HG03521 (cell line): Measurements from ENCODE around the gene RPL36.
A peak's percentile ranks its signal among the peaks of the same experiment; 100 is the strongest.
"Not testable (repeated sequence)": the region's sequence is repeated elsewhere in the genome, so short reads cannot be mapped to it uniquely, and the experiment has no call there.

Experiments used
- ATAC-seq: cut with Tn5 transposase; IDR thresholded peaks from one replicate; pipeline ENCODE4 v1.9.1; 2021; ENCODE audit warnings: mild to moderate bottlenecking, moderate library complexity; ENCODE audit not compliant: unreplicated experiment

RPL36 gene

DNA sequence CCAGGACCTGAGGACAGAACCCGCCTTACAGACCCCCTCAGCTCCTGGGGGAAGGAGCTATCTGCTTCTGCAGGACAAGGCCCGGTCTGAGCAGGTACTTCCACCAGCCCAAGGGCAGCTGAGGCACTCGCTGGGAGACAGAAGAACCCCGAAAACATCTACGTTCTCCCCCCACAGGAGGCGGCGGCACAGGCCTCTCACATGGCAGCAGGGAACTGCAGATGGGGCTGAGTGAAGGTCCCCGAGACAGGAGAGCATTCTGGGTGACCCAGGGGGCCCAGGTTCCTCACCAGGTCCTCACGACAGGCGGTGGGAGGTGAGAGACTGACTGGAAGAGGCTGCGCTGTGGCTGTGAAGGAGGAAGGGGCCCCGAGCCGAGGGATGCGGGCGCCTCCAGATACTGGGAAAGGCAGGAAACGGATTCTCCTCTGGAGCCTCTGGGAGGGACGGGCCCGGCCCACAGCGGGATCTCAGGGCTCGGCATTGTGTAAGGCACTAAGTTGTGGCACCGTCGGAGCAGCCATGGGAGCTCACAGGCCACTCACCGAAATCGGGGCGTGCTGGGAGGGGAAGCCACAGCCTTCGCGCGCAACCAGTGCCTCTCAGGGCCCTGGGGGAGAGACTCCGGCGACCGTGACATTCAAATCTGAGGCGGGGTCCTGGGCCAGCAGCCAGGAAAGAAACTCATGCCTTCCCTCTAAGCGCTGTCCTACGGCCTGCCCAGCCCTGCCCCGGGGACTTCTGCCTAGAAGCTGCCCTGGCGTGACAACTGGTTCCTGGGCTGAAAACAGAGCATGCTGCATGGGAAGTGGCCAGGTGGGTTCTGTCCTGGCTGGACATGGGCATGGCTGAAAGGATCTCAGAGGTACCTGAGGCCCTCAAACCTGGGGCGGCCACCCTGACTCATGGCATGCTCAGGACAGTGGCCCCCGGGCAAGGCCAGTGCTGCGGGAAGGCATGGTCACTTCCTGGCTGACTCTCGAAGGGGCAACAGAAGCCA is 14.0 kb downstream of the RPL36 start:
- no peak for ATAC-seq

GRCh38 chr19:5705552-5705951 is 15.5 kb downstream of the RPL36 start:
- no peak for ATAC-seq

- ATAC-seq, result no peak
These were observed 16.9 kb downstream of the RPL36 start for GRCh38 chr19:5706876-5707573.

DNA sequence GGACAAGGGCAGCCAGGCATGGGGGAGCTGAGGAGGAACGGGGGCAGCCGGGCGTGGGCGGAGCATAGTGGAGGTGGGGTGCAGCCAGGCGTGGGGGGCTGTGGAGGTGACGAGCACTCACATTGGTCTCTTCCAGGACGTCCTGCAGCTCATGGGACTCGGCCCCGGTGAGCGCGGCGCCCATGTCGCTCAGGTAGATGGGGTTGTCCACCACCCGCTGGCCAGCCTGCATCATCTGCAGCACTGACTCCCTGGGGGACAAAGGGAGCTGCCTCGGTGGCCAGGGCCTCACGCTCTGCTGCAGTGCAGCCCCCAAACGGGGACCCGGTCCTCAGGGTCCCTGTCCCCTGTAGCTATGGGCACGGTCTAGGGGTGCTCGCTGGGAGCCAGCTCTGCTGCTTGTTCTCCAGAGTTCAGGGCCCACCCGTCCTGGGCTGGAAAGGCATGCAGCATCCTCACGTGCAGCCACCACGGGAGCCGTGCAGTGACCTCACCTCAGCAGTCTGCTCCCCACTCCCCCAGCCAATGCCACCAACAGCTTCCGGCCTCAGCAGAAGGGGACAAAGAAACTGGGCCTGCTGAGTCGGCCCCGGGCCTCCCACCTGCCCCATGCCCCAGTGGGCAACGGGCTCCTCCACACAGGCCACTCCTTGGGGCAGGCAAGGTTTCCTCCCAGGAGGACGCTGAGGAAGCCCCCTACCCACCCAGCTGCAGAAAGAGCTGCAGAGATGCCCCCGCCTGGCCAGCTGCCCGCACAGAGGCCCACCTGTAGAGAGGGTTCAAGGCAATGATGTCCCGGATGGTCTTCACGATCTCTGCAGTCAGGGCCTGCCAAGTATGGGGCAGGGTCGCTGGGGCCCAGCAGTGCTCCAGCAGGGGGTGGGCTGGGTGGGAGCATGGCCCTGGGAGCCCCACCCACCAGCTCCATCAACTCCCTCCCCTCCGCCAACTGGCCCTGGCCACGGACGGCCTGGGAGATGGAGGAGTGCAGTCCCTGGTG is 17.8 kb downstream of the RPL36 start:
- ATAC-seq, result no peak

DNA sequence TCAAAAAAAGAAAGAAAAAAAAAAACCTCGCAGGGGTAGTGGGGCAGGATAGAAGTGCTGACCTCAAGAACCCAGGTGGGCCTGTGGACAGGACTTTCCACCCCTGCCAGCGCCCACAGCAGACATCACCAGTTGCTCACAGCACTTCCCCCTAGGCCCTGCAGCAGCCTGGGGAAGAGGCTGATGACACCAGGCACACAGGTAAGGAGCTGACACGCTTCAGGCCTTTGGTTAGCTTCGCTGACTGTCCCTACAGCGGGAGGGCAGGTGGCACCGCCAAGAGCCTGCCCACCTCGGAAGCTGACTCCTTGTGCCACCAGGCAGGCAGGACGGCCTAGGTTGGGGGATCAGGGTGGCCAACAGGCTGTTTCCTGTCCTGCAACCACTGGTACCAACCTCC is 20.9 kb downstream of the RPL36 start:
- no peak for ATAC-seq

GRCh38 chr19:5711713-5712161 is 21.6 kb downstream of the RPL36 start:
- ATAC-seq, result no peak

DNA sequence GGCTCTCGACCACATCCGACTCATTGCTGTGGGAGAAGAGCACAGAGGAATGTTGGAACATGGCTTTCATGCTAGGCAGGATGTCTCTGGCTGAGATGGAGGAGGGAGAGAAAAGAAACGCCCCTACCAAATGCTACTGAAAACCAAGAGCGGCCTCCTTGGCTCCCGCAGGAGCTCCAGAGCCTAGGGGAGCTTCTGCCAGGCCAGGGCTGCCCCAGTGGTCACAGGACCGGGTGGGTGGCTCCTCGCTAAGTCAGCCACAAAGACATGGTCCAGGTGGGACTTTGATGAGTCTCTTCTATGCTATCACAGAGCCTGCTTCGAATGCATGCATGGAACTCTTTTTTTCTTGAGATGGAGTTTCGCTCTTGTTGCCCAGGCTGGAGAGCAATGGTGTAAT is 23.1 kb downstream of the RPL36 start:
- no peak for ATAC-seq

DNA sequence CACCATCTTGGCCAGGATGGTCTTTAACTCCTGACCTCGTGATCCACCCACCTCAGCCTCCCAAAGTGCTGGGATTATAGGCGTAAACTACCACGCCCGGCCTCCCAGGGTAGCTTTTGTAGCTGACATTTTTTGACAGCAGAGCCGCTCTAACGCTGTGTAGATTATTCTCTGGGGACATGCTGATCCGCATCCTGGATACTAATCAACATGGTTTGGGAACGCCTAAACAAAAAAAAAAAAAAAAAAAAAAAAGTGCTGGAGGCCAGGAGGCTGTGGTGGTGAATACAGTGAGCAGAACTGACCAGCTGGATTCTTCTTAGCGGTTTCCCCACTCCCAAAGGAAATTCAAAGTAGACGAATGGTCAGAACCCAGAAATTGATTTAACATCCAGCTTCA is 24.7 kb downstream of the RPL36 start:
- no peak for ATAC-seq

DNA sequence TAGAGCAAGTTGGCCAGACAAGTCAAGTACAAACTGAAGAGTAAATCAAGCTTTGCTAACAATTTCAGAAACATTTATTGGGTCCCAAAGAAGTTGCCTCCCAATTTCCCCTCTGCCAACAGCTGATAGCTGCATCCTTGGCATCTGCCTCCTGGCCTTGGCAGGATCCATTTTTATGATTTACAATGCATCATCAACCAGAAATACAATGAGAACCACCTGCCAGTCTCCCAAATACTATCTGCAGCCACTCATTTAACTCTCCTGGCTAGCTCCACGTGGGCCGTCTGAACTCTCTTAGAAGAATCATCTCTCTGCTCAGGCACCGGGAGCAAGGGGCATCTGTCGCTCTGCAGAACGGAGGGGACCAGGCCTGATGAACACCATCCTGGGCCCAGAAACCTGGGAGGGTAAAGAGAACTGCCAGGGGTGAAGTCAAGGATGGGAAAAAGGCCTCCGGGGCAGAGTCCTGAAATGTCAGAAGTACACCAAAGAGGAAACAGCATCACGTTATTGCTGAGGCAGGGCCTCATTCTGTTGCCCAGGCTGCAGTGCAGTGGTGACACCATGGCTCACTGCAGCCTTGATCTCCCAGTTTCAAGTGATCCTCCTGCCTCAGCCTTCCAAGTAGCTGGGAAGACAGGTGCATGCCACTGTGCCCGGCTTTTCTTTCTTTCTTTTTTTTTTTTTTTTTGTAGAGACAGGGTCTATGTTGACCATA is 27.3 kb downstream of the RPL36 start:
- no peak for ATAC-seq

- ATAC-seq, result no peak
These were observed 28.0 kb downstream of the RPL36 start for GRCh38 chr19:5718037-5718578.

- no peak for ATAC-seq
These were observed 28.6 kb downstream of the RPL36 start for GRCh38 chr19:5718579-5719273.

DNA sequence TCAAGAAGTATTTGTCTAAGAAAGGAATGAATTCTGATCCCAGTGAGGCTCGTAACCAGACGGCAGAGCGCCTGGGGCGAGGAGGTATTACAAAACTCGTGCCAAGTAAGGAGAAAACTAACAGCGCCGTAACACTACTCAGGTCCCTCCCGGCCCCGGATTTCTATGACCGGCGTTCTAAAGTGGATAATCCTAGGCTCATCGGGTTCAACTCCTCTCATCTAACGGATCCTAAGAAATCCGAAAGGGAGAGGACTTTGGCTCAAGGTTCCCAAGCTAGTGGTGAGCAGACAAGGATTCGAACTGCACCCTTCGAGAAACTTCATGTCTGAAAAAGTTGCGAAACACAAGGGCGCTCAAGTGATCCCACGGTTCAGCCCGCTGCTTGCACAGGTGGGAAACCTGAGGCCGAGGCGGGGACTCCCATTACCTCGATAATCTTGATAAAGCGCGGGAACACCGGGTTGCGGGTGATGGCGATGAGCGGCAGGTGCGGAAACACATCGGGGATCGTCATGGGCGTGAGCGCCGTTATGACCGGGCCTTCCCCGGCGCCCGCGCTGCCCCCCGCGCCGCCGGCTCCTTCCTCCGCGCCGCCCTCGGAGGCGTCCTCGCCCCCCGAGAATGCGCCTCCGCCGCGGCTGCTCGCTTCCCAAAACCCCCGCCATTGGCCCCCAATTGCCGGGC is 29.3 kb downstream of the RPL36 start:
- no peak for ATAC-seq

- ATAC-seq, result peak; percentile 78
These were observed 30.1 kb downstream of the RPL36 start, which contains the start of the genes CATSPERD and LONP1 for GRCh38 chr19:5719961-5720790. Gene CATSPERD (plus strand): TSS chr19:5720637. CDS start chr19:5720738, 101 bp downstream. Gene LONP1 (minus strand): TSS chr19:5720146. CDS start chr19:5720132, 14 bp downstream.

GRCh38 chr19:5727453-5728050 is 37.5 kb downstream of the RPL36 start:
- ATAC-seq, result no peak

DNA sequence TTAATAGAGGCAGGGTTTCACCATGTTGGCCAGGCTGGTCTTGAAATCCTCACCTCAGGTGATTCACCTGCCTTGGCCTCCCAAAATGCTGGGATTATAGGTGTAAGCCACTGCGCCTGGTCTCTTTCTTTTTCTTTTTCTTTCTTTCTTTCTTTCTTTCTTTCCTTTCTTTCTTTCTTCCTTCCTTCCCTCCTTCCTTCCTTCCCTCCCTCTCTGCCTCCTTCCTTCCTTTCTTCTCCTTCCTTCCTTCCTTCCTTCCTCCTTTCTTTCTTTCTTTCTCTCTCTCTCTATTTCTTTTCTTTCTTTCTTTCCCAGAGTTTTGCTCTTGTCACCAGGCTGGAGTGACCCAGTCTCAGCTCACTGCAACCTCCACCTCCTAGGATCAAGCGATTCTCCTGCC is 43.1 kb downstream of the RPL36 start:
- not testable (repeated sequence) for ATAC-seq

- no peak for ATAC-seq
These were observed 48.3 kb downstream of the RPL36 start for GRCh38 chr19:5738423-5738822.
